ENCODE measurements around the gene ZNF99.
"Not testable (repeated sequence)": the region's sequence is repeated elsewhere in the genome, so short reads cannot be mapped to it uniquely, and the experiment has no call there.

Gene ZNF99

GRCh38 chr19:22783651-22784410 lies at the start of gene ZNF99:
TSS of gene ZNF99 (minus strand) at chr19:22784151. CDS start at chr19:22784016, 135 bp downstream.
- no peak for DNase-seq

GRCh38 chr19:22832031-22832762 lies 48.2 kb upstream of the ZNF99 start, which contains the start of gene ZNF723:
TSS of gene ZNF723 (plus strand) at chr19:22832291. CDS start at chr19:22832380, 89 bp downstream.
- no peak for DNase-seq

GRCh38 chr19:22831211-22831610 lies 47.3 kb upstream of the ZNF99 start:
- no peak for DNase-seq

GRCh38 chr19:22814124-22814523 lies 30.2 kb upstream of the ZNF99 start:
- DNase-seq: no peak

- DNase-seq: no peak
Observed at GRCh38 chr19:22807061-22807835, 23.3 kb upstream of the ZNF99 start.

GRCh38 chr19:22806418-22806817 lies 22.5 kb upstream of the ZNF99 start:
- no peak for DNase-seq

- DNase-seq: no peak
Observed at GRCh38 chr19:22797040-22797439, 13.1 kb upstream of the ZNF99 start.

GRCh38 chr19:22792863-22793262 lies 8.9 kb upstream of the ZNF99 start:
- not testable (repeated sequence) for DNase-seq

GRCh38 chr19:22735911-22736645 lies 47.9 kb downstream of the ZNF99 start:
- DNase-seq: no peak

- no peak for DNase-seq
Observed at GRCh38 chr19:22733691-22734090, 50.3 kb downstream of the ZNF99 start.

- DNase-seq: not testable (repeated sequence)
Observed at GRCh38 chr19:22728214-22728613, 55.7 kb downstream of the ZNF99 start.

GRCh38 chr19:22721533-22721932 lies 62.4 kb downstream of the ZNF99 start:
- not testable (repeated sequence) for DNase-seq

- no peak for DNase-seq
Observed at GRCh38 chr19:22708983-22709382, 75.0 kb downstream of the ZNF99 start.

- DNase-seq: not testable (repeated sequence)
Observed at GRCh38 chr19:22703096-22703495, 80.9 kb downstream of the ZNF99 start.

- DNase-seq: not testable (repeated sequence)
Observed at GRCh38 chr19:22702661-22703060, 81.3 kb downstream of the ZNF99 start.
